K562 (cell line): ENCODE measurements around the gene PTGIS. TPM values are rescaled to one million over a fixed set of nuclear protein-coding genes. Genes with fewer than 3 reads are reported as not detected.

Experiments used
- ATAC-seq: fragments of 200-7000 bp; cut with Tn5 transposase; 3 replicates; pipeline ENCODE4 v1.9.1; 2020; ENCODE audit warnings: moderate library complexity
- BruUV-seq: library from RNA; stranded (reverse); fragments of 400-500 nt; replicated peaks from 2 replicates; lab custom pipeline; 2021; lab: Mats Ljungman, UMichigan
- CTCF ChIA-PET: fragments of 300-600 bp; formaldehyde crosslinking; extraction: SDS; loops from one replicate; lab custom pipeline; 2021; ENCODE audit warnings: low intra/inter-chr PET ratio; lab: Yijun Ruan, JAX
- POLR2A ChIA-PET: fragments of 300-600, 350-650 bp; sonication (Branson Sonifier 250); formaldehyde crosslinking; extraction: SDS; loops from one replicate; lab custom pipeline; 2021; ENCODE audit warnings: antibody characterized with exemption, inconsistent platforms; lab: Yijun Ruan, JAX
- DNase-seq, 4 experiments: peaks; one replicate each; pipeline versions ENCODE4 v3.0.0 to v3.0.0-alpha.2; 2011 to 2018; ENCODE audit warnings: low spot score in 3 of 4, mixed read lengths in 3 of 4; ENCODE audit errors: extremely low read depth in 1 of 4
- FAIRE-seq: peaks from 2 replicates; lab custom pipeline; 2011; peaks lifted over from hg19 to GRCh38; lab: Jason Lieb, UNC
- H2AFZ ChIP-seq: 2 replicates; pipeline ENCODE4 v1.6.0; 2011; ENCODE audit warnings: low read depth, low read length, control low read depth, inconsistent platforms
- H3K27ac ChIP-seq: fragments of 200-600 bp; 3 replicates; pipeline ENCODE4 v1.8.0; 2011; ENCODE audit warnings: low read depth, mild to moderate bottlenecking, control low read depth, inconsistent platforms, low read length, moderate library complexity, mixed read lengths; ENCODE audit errors: extremely low read depth
- H3K27me3 ChIP-seq, 2 experiments: fragments of 300-600 bp in 1 of 2; 2 replicates in 1 of 2; 3 replicates in 1 of 2; pipeline versions ENCODE4 v1.6.0 to v1.8.0; 2011; ENCODE audit warnings: inconsistent platforms in 2 of 2, low read length in 2 of 2, mild to moderate bottlenecking in 1 of 2, mixed read lengths in 1 of 2, moderate library complexity in 1 of 2; ENCODE audit not compliant: control insufficient read depth in 2 of 2, insufficient read depth in 2 of 2
- H3K36me3 ChIP-seq: fragments of 300-600 bp; 3 replicates; pipeline ENCODE4 v1.8.0; 2011; ENCODE audit warnings: mild to moderate bottlenecking, low read length, inconsistent platforms; ENCODE audit not compliant: control insufficient read depth, insufficient read depth
- H3K4me1 ChIP-seq, 2 experiments: fragments of 200-600 bp in 1 of 2; replicated peaks in 1 of 2; 2 replicates in 1 of 2; 3 replicates in 1 of 2; pipeline versions ENCODE4 v1.5.1 to v1.8.0; 2011; ENCODE audit warnings: inconsistent platforms in 2 of 2, low read length in 2 of 2, mild to moderate bottlenecking in 1 of 2, mixed read lengths in 1 of 2, moderate library complexity in 1 of 2; ENCODE audit not compliant: control insufficient read depth in 2 of 2, insufficient read depth in 2 of 2
- H3K4me2 ChIP-seq: 2 replicates; pipeline ENCODE4 v1.6.1; 2011; ENCODE audit warnings: low read length, control low read depth, inconsistent platforms, mixed read lengths; ENCODE audit not compliant: insufficient read depth
- H3K4me3 ChIP-seq: fragments of 200-600 bp; sonication (generic), shearing (Covaris generic); 2 replicates; pipeline ENCODE4 v1.5.1; 2016; ENCODE audit warnings: control low read depth, inconsistent platforms
- H3K79me2 ChIP-seq: fragments of 200-600 bp; 3 replicates; pipeline ENCODE4 v1.8.0; 2011; ENCODE audit warnings: low read length, inconsistent platforms; ENCODE audit not compliant: control insufficient read depth, insufficient read depth
- H3K9ac ChIP-seq, 2 experiments: 2 replicates each; pipeline versions ENCODE4 v1.6.0 to v1.6.1; 2011; ENCODE audit warnings: low read depth in 2 of 2, low read length in 2 of 2, control low read depth in 1 of 2, inconsistent platforms in 1 of 2, mild to moderate bottlenecking in 1 of 2, mixed read lengths in 1 of 2; ENCODE audit not compliant: insufficient read depth in 1 of 2
- H3K9me1 ChIP-seq: one replicate; pipeline ENCODE4 v1.6.0; 2011; ENCODE audit warnings: inconsistent platforms, mild to moderate bottlenecking, low read length, moderate library complexity; ENCODE audit not compliant: control insufficient read depth, insufficient read depth
- H3K9me3 ChIP-seq: replicated peaks from 2 replicates; pipeline ENCODE4 v1.5.1; 2011; ENCODE audit warnings: low read depth, low read length, inconsistent platforms; ENCODE audit not compliant: control insufficient read depth, insufficient read depth
- H4K20me1 ChIP-seq: replicated peaks from 2 replicates; pipeline ENCODE4 v1.6.1; 2011; ENCODE audit warnings: low read length, inconsistent platforms, mixed read lengths; ENCODE audit not compliant: control insufficient read depth, insufficient read depth
- ARHGAP35 ChIP-seq: fragments of 450-650 bp; IDR thresholded peaks from 2 replicates; pipeline ENCODE4 v1.6.1; 2018; ENCODE audit not compliant: partially characterized antibody
- C11orf30 ChIP-seq: fragments of 450-650 bp; IDR thresholded peaks from 2 replicates; pipeline ENCODE4 v1.6.1; 2016; ENCODE audit warnings: low read depth, mild to moderate bottlenecking
- FOXK2 ChIP-seq, 2 experiments: fragments of 450-650 bp; IDR thresholded peaks in 1 of 2; conservative IDR thresholded peaks in 1 of 2; 2 replicates each; pipeline ENCODE4 v1.6.1; 2016; ENCODE audit warnings: low read depth in 2 of 2, mild to moderate bottlenecking in 1 of 2
- MAFG ChIP-seq: fragments of 450-650 bp; conservative IDR thresholded peaks from 2 replicates; pipeline ENCODE4 v1.6.1; 2016; ENCODE audit warnings: missing genetic modification characterization, missing compliant biosample characterization
- MEF2D ChIP-seq: conservative IDR thresholded peaks from 2 replicates; pipeline ENCODE4 v1.6.1; 2016; ENCODE audit warnings: low read depth, missing genetic modification characterization, missing compliant biosample characterization
- MYC ChIP-seq, 2 experiments: fragments of 250-450 bp in 1 of 2; sonication (Bioruptor Pico) in 1 of 2; IDR thresholded peaks; 2 replicates each; pipeline versions ENCODE4 v1.5.1 to v1.6.1; 2012 to 2021; ENCODE audit warnings: low read depth in 2 of 2, borderline replicate concordance in 1 of 2, improper control_type of control experiment in 1 of 2, low read length in 1 of 2, mild to moderate bottlenecking in 1 of 2, moderate library complexity in 1 of 2
- RBFOX2 ChIP-seq: fragments of 200-400 bp; formaldehyde crosslinking; IDR thresholded peaks from 2 replicates; pipeline ENCODE4 v1.6.1; 2017; ENCODE audit warnings: low read depth, mild to moderate bottlenecking, low read length, moderate library complexity
- SIX5 ChIP-seq, 2 experiments: IDR thresholded peaks; 2 replicates each; pipeline ENCODE4 v1.6.1; 2011; ENCODE audit warnings: low read length in 2 of 2, borderline replicate concordance in 1 of 2, low read depth in 1 of 2, mild to moderate bottlenecking in 1 of 2, moderate library complexity in 1 of 2; ENCODE audit not compliant: insufficient read depth in 1 of 2
- STAT5B ChIP-seq: fragments of 250-450 bp; sonication (Bioruptor Pico); IDR thresholded peaks from 2 replicates; pipeline ENCODE4 v1.8.0; 2021; ENCODE audit warnings: mild to moderate bottlenecking, inconsistent platforms
- ZNF77 ChIP-seq: fragments of 250-450 bp; sonication (Bioruptor Pico); IDR thresholded peaks from 2 replicates; pipeline ENCODE4 v1.5.0; 2020
- ZNF778 ChIP-seq: fragments of 450-650 bp; formaldehyde crosslinking; IDR thresholded peaks from 2 replicates; pipeline ENCODE4 v1.4.0; 2020; ENCODE audit warnings: mild to moderate bottlenecking, moderate library complexity
- WGBS: fragments of 100-300 bp; shearing (Covaris generic); methylation state at CpG from one replicate; pipeline ENCODE4 v1.1.6; 2016; ENCODE audit warnings: low coverage, mixed read lengths; ENCODE audit not compliant: insufficient coverage; ENCODE audit errors: missing lambda C conversion rate; 5-methylcytosine and 5-hydroxymethylcytosine counted together
- in situ Hi-C: fragments of 300-500 bp; cut with MboI; formaldehyde crosslinking; loops from 4 replicates; pipeline ENCODE4 v1.15.0; 2018; ENCODE audit warnings: inconsistent platforms, mixed read lengths
- intact Hi-C: fragments of 100-400 bp; cut with micrococcal nuclease; formaldehyde crosslinking; loops from 2 replicates; pipeline ENCODE4 v1.14.2; 2022
- polyA plus RNA-seq, 8 experiments: library from polyadenylated mRNA; depleted of rRNA in 4 of 8; stranded (reverse) in 5 of 8; unstranded in 3 of 8; fragments of >200 nt; fragmentation: Nextera tagmentation in 2 of 8; fragmentation: Illumina TruSeq in 1 of 8; extraction: Ambion mirVana in 2 of 8; extraction: Trizol in 1 of 8; gene quantifications; 2 replicates each; pipeline versions ENCODE4 v1.2.1 to v1.2.3, GENCODE V29; 2011 to 2014; ENCODE audit warnings: inconsistent platforms in 1 of 8, missing spikeins in 1 of 8
- total RNA-seq, 7 experiments: library from RNA; depleted of rRNA in 6 of 7; stranded (reverse); fragments of >200 nt in 6 of 7; fragmentation: Illumina TruSeq in 2 of 7; extraction: Trizol in 2 of 7; gene quantifications; 2 replicates each; pipeline versions ENCODE4 v1.2.1 to v1.2.3, GENCODE V29; 2011 to 2021; ENCODE audit warnings: low replicate concordance in 1 of 7
- TF ChIP-seq, protein P1 (sequence below): fragments of 250-450 bp; sonication (Bioruptor Pico); IDR thresholded peaks from 2 replicates; pipeline ENCODE4 v1.8.0; 2022; ENCODE audit warnings: moderate library complexity, mild to moderate bottlenecking, inconsistent platforms
- TF ChIP-seq, protein P2 (sequence below): fragments of 250-450 bp; sonication (Bioruptor Pico); IDR thresholded peaks from 2 replicates; pipeline ENCODE4 v1.5.0; 2020; ENCODE audit warnings: mild to moderate bottlenecking
- TF ChIP-seq, protein P3 (sequence below): fragments of 200-800 bp; sonication (Bioruptor generic); IDR thresholded peaks from 2 replicates; pipeline ENCODE4 v1.6.1; 2017; ENCODE audit warnings: missing genetic modification characterization, missing compliant biosample characterization

The PTGIS gene
- total and polyA plus RNA-seq, 9 of the 15 experiments (the other 6 are each of a cell fraction or from before 2014, with no cell fraction given) = not detected

DNA sequence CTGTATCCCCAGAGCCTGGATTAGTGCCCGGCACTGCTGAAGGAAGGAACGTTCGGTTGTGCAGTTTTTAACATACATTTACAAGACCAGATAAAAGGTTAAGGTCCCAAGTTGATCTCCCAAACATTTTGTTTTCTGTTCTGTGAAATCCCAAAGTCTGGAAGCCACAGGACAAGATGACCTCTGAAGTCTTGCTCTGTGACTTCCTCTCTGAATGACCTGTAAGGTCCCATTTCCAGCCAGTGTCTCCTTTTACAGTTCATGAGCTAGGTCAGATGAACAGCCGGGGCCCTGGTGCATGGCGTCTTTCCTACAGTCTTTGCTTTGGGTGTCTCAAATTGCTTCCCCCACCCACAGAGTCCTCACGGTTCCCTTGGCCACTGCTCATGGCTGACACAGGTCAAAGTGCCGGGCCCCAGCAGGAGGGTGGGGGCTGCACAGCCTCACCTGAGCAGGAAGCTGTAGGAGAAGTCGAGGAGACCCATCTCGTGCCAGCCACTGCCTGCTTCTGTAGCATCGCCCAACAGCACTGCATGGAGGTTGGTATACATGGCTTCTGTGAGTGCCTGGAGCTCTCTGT, 24.0 kb downstream of the PTGIS start (continued):
- TF ChIP-seq, protein P1, sequence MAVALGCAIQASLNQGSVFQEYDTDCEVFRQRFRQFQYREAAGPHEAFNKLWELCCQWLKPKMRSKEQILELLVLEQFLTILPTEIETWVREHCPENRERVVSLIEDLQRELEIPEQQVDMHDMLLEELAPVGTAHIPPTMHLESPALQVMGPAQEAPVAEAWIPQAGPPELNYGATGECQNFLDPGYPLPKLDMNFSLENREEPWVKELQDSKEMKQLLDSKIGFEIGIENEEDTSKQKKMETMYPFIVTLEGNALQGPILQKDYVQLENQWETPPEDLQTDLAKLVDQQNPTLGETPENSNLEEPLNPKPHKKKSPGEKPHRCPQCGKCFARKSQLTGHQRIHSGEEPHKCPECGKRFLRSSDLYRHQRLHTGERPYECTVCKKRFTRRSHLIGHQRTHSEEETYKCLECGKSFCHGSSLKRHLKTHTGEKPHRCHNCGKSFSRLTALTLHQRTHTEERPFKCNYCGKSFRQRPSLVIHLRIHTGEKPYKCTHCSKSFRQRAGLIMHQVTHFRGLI (CRISPR knock-in tag) = no peak
- TF ChIP-seq SIX5 (IDR thresholded peaks at IDR 0.05; ENCODE audit: borderline replicate concordance in 1 of 2, insufficient read depth in 1 of 2, low read depth in 1 of 2, low read length in 2 of 2) (no peak), RBFOX2 (no peak), STAT5B (CRISPR knock-in tag) (no peak), FOXK2 (conservative IDR thresholded peaks at IDR 0.05 in 1 of 2, IDR thresholded peaks at IDR 0.05 in 1 of 2; ENCODE audit: low read depth in 2 of 2) (no peak), ZNF77 (CRISPR knock-in tag) (no peak), ARHGAP35 (no peak)

DNA sequence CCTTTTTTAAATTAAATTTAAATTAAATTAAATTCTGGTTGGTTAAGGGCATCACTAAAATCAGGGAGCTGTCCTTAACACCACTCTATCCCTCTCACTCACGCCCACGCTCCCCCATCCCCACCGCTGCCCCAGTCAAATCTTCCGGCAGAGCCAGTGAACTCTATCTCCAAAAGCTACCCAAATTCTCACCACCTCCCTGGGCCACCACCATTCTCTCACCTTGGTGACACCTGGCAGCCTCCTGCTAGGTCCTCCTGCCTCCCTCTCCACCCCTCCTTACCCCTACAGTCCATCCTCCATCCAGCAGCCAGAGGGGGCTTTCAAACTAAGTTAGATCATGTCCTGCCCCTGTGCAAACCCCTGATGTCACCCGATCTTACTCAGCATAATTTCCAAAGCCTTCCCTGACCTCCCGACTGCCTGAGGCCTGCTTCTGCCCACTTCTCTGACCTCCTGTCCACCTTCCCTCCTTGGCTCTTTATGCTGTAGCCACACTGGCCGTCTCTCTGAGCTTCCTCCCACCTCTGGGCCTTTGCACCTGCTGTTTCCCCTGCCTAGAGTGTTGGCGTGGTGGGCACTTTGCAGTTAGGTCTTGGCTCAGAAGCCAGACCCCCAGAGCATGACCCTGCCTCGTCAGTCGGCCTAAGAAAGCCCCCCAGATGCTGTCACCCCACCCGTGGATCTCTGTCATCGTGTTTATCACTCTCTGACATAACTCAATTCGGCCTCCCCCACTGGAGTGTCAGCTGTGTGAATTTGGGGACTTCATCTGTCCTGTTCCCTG, 24.7 kb downstream of the PTGIS start:
- intact Hi-C loops (loop anchor here (5.0 kb wide), 1 partner anchor 349 kb away; no protein-coding TSS in a partner anchor), in situ Hi-C loops (loop anchor here (10.0 kb wide), 1 partner anchor 62 kb away; no protein-coding TSS in a partner anchor)
- no peak overlapping the region for H2AFZ ChIP-seq
- peaks cover 0 to 4% of the 10 kb centered on the region in 2 experiments; a peak in 1 of 5 replicates for H3K4me1 ChIP-seq
- H3K9me3 ChIP-seq = peaks cover 5% of the 10 kb centered on the region; the same call in 1 of the 2 replicates
- WGBS = 15% methylated on average over 12 of the region's 13 CpGs
- peaks cover 2 to 16% of the 10 kb centered on the region in 2 experiments; a peak in 2 of 5 replicates for H3K27me3 ChIP-seq
- ATAC-seq (peak; percentile 21; the same call in 1 of the 3 replicates), DNase-seq (no peak), FAIRE-seq (no peak)
- no peaks in the 10 kb centered on the region for H3K9me1 ChIP-seq
- ChIA-PET POLR2A (no interaction called here), CTCF (interaction anchor here (0.8 to 4.6 kb wide), 3 partner anchors 15 to 210 kb away, joined by 3 to 50 read pairs (median 5); no protein-coding TSS in a partner anchor)
- no peak overlapping the region for H3K4me3 ChIP-seq
- no peak overlapping the region for H3K4me2 ChIP-seq
- no peak overlapping the region; the same call in 2 of the 3 replicates for H3K27ac ChIP-seq
- no peaks in the 10 kb centered on the region for H4K20me1 ChIP-seq
- no peak overlapping the region for H3K9ac ChIP-seq
- H3K79me2 ChIP-seq = no peaks in the 10 kb centered on the region
- no peaks in the 10 kb centered on the region for H3K36me3 ChIP-seq
- BruUV-seq = no TSS peak
- TF ChIP-seq MYC (IDR thresholded peaks at IDR 0.05; ENCODE audit: low read depth, low read length) (no peak), MYC (CRISPR knock-in tag; IDR thresholded peaks at IDR 0.05; ENCODE audit: borderline replicate concordance, low read depth) (no peak), ZNF778 (CRISPR knock-in tag) (no peak), MAFG (tag) (peak; percentile 58), C11orf30 (peak; percentile 89), MEF2D (tag) (no peak)
- TF ChIP-seq, protein P2, sequence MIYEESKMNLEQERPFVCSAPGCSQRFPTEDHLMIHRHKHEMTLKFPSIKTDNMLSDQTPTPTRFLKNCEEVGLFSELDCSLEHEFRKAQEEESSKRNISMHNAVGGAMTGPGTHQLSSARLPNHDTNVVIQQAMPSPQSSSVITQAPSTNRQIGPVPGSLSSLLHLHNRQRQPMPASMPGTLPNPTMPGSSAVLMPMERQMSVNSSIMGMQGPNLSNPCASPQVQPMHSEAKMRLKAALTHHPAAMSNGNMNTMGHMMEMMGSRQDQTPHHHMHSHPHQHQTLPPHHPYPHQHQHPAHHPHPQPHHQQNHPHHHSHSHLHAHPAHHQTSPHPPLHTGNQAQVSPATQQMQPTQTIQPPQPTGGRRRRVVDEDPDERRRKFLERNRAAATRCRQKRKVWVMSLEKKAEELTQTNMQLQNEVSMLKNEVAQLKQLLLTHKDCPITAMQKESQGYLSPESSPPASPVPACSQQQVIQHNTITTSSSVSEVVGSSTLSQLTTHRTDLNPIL (CRISPR knock-in tag) = no peak
- TF ChIP-seq, protein P3, sequence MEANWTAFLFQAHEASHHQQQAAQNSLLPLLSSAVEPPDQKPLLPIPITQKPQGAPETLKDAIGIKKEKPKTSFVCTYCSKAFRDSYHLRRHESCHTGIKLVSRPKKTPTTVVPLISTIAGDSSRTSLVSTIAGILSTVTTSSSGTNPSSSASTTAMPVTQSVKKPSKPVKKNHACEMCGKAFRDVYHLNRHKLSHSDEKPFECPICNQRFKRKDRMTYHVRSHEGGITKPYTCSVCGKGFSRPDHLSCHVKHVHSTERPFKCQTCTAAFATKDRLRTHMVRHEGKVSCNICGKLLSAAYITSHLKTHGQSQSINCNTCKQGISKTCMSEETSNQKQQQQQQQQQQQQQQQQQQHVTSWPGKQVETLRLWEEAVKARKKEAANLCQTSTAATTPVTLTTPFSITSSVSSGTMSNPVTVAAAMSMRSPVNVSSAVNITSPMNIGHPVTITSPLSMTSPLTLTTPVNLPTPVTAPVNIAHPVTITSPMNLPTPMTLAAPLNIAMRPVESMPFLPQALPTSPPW (CRISPR knock-in tag) = no peak
